ENCODE measurements around the gene LRPAP1.

DNA sequence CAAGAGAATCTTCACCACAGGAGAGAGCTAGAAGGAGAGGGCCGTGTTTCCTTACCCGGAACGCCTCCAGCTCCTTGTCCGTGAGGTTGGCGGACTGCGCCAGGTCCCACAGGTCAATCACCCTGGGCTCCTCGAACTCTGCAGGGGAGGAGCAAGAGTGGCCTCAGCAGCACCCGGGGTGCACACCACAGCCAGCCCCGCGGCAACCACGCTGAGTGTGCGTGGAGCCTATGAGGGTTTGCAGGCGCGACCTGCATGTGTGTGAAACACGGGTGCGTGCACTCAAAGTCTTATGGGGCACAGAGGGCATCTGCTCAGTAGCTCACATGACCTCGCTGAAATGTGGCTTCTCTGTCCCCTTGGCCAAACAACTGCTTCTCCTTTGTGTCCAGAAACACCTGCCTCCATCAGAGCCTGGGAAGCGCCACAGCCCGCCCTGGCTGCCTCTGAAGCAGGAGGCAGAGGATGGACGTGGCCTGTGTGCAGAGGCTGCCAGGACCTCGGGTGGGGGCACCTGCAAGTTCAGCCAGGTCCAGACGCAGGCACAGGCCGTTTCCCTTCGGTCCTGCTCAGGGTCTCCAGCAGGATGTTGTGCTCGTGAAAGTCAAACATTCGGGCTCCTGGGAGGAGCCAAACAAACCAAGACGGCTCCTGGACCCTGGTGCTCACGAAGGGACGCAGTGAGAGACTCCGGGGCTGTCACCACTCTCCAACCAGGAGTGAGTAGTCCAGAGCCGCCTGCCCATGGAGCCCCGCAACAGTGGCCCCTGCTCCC is 16.0 kb downstream of the LRPAP1 start:
- TF ChIP-seq, protein P1, sequence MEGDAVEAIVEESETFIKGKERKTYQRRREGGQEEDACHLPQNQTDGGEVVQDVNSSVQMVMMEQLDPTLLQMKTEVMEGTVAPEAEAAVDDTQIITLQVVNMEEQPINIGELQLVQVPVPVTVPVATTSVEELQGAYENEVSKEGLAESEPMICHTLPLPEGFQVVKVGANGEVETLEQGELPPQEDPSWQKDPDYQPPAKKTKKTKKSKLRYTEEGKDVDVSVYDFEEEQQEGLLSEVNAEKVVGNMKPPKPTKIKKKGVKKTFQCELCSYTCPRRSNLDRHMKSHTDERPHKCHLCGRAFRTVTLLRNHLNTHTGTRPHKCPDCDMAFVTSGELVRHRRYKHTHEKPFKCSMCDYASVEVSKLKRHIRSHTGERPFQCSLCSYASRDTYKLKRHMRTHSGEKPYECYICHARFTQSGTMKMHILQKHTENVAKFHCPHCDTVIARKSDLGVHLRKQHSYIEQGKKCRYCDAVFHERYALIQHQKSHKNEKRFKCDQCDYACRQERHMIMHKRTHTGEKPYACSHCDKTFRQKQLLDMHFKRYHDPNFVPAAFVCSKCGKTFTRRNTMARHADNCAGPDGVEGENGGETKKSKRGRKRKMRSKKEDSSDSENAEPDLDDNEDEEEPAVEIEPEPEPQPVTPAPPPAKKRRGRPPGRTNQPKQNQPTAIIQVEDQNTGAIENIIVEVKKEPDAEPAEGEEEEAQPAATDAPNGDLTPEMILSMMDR (IDR thresholded peaks at IDR 0.05 in 2 of 3, conservative IDR thresholded peaks at IDR 0.05 in 1 of 3; ENCODE audit: borderline replicate concordance in 1 of 3, insufficient read depth in 1 of 3, low read depth in 2 of 3, low read length in 2 of 3) = no peak
- no peak for TF ChIP-seq SRF (IDR thresholded peaks at IDR 0.05; ENCODE audit: low read depth)

Data from HCT116 (cell line).